GM12873 (cell line): ENCODE results near the gene CAMK2N2.

Source experiments
- CTCF ChIP-seq: IDR thresholded peaks from 2 replicates; pipeline ENCODE4 v1.5.1; 2012; ENCODE audit warnings: low read depth, mild to moderate bottlenecking, moderate library complexity, low read length, control low read depth; ENCODE audit not compliant: insufficient read depth; ENCODE audit errors: missing control alignments

Gene CAMK2N2

GRCh38 chr3:184262764-184263179 lies 1.4 kb upstream of the CAMK2N2 start:
- TF ChIP-seq CTCF = no peak

GRCh38 chr3:184261854-184262763 lies 756 bp upstream of the CAMK2N2 start:
- no peak for TF ChIP-seq CTCF

GRCh38 chr3:184260724-184261269 lies 556 bp downstream of the CAMK2N2 start:
- no peak for TF ChIP-seq CTCF

- no peak for TF ChIP-seq CTCF
These were observed 1.3 kb downstream of the CAMK2N2 start for GRCh38 chr3:184259878-184260723.

GRCh38 chr3:184259396-184259877 lies 1.9 kb downstream of the CAMK2N2 start:
- TF ChIP-seq CTCF = no peak

- TF ChIP-seq CTCF = no peak
These were observed 2.4 kb downstream of the CAMK2N2 start for GRCh38 chr3:184258926-184259325.
